H1 (cell line): ENCODE measurements around the gene NSG2. TPM values are rescaled to one million over a fixed set of nuclear protein-coding genes. Genes with fewer than 3 reads are reported as not detected.

Source experiments
- CTCF ChIA-PET: fragments of 300-600 bp; sonication (Branson Sonifier 250); formaldehyde crosslinking; loops from one replicate; lab custom pipeline; 2021; ENCODE audit not compliant: partially characterized antibody; lab: Charles Lee
- POLR2A ChIA-PET: fragments of 300-600 bp; sonication (Branson Sonifier 250); formaldehyde crosslinking; loops from one replicate; lab custom pipeline; 2021; ENCODE audit warnings: inconsistent platforms; ENCODE audit not compliant: partially characterized antibody; lab: Charles Lee
- DNase-seq, 2 experiments: peaks; one replicate each; pipeline versions ENCODE4 v3.0.0 to v3.0.0-alpha.2; 2010 to 2022; ENCODE audit warnings: low spot score in 2 of 2, low read depth in 1 of 2, mixed read lengths in 1 of 2
- FAIRE-seq: peaks from 2 replicates; lab custom pipeline; 2011; peaks lifted over from hg19 to GRCh38; lab: Jason Lieb, UNC
- H2AFZ ChIP-seq: 2 replicates; pipeline ENCODE4 v1.8.1; 2012; ENCODE audit warnings: low read length, inconsistent platforms
- H2AK5ac ChIP-seq: 2 replicates; pipeline ENCODE4 v1.6.1; 2013; ENCODE audit warnings: low read depth, low read length
- H2BK120ac ChIP-seq: replicated peaks from 2 replicates; pipeline ENCODE3; 2013; ENCODE audit warnings: low read depth, low read length, inconsistent platforms
- H2BK12ac ChIP-seq: 2 replicates; pipeline ENCODE4 v1.6.1; 2013; ENCODE audit warnings: low read depth, low read length
- H2BK15ac ChIP-seq: 2 replicates; pipeline ENCODE4 v1.6.1; 2013; ENCODE audit warnings: low read length
- H2BK20ac ChIP-seq: 2 replicates; pipeline ENCODE4 v1.6.1; 2013; ENCODE audit warnings: low read length
- H2BK5ac ChIP-seq: 2 replicates; pipeline ENCODE4 v1.6.1; 2013; ENCODE audit warnings: low read depth, low read length
- H3K14ac ChIP-seq: 2 replicates; pipeline ENCODE4 v1.6.1; 2013; ENCODE audit warnings: inconsistent platforms; ENCODE audit not compliant: insufficient read length
- H3K18ac ChIP-seq: 2 replicates; pipeline ENCODE4 v1.6.1; 2013; ENCODE audit warnings: low read length; ENCODE audit errors: extremely low read depth
- H3K23ac ChIP-seq: 2 replicates; pipeline ENCODE4 v1.6.1; 2013; ENCODE audit warnings: inconsistent platforms; ENCODE audit not compliant: insufficient read length
- H3K23me2 ChIP-seq: 2 replicates; pipeline ENCODE4 v1.6.1; 2013; ENCODE audit warnings: low read depth, low read length
- H3K27ac ChIP-seq: 2 replicates; pipeline ENCODE4 v1.6.1; 2011; ENCODE audit warnings: low read depth, low read length, inconsistent platforms
- H3K27me3 ChIP-seq, 4 experiments: replicated peaks in 1 of 4; 1 replicate in 1 of 4; 2 replicates in 3 of 4; pipeline versions ENCODE4 v1.6.1 to v1.8.1; 2011 to 2013; ENCODE audit warnings: low read length in 3 of 4, mild to moderate bottlenecking in 3 of 4, inconsistent platforms in 2 of 4, mixed read lengths in 2 of 4, moderate library complexity in 1 of 4; ENCODE audit not compliant: control insufficient read depth in 3 of 4, insufficient read depth in 3 of 4; ENCODE audit errors: extremely low read depth in 1 of 4
- H3K36me3 ChIP-seq, 4 experiments: 2 replicates each; pipeline versions ENCODE4 v1.6.1 to v1.8.1; 2011 to 2013; ENCODE audit warnings: mild to moderate bottlenecking in 4 of 4, low read length in 3 of 4, moderate library complexity in 2 of 4, control low read depth in 1 of 4, inconsistent platforms in 1 of 4; ENCODE audit not compliant: insufficient read depth in 4 of 4, control insufficient read depth in 2 of 4
- H3K4ac ChIP-seq: replicated peaks from 2 replicates; pipeline ENCODE3; 2013; ENCODE audit warnings: low read length, low read depth, mixed read lengths, inconsistent platforms; ENCODE audit not compliant: insufficient read length
- H3K4me1 ChIP-seq, 4 experiments: replicated peaks in 1 of 4; 1 replicate in 1 of 4; 2 replicates in 3 of 4; pipeline versions ENCODE4 v1.6.1 to v1.8.1; 2011 to 2013; ENCODE audit warnings: low read length in 3 of 4, inconsistent platforms in 2 of 4, mixed read lengths in 1 of 4; ENCODE audit not compliant: insufficient read depth in 4 of 4, control insufficient read depth in 3 of 4
- H3K4me2 ChIP-seq, 2 experiments: 2 replicates each; pipeline versions ENCODE4 v1.6.1 to v1.8.1; 2011 to 2013; ENCODE audit warnings: low read depth in 2 of 2, low read length in 2 of 2, control low read depth in 1 of 2, inconsistent platforms in 1 of 2, mild to moderate bottlenecking in 1 of 2; ENCODE audit not compliant: insufficient read depth in 1 of 2
- H3K4me3 ChIP-seq, 4 experiments: fragments of 200-600, 300-600 bp in 1 of 4; sonication (generic), shearing (Covaris generic), sonication (Bioruptor Twin) in 1 of 4; 2 replicates each; pipeline versions ENCODE4 v1.5.1 to v1.8.1; 2011 to 2016; ENCODE audit warnings: low read length in 4 of 4, low read depth in 3 of 4, control low read depth in 2 of 4, inconsistent platforms in 2 of 4, mild to moderate bottlenecking in 2 of 4, mixed read lengths in 1 of 4, moderate library complexity in 1 of 4; ENCODE audit not compliant: insufficient read depth in 2 of 4; ENCODE audit errors: extremely low read depth in 1 of 4
- H3K56ac ChIP-seq: replicated peaks from 2 replicates; pipeline ENCODE3; 2013; ENCODE audit warnings: low read depth, mild to moderate bottlenecking, mixed read lengths, low read length, inconsistent platforms; ENCODE audit not compliant: insufficient read length
- H3K79me1 ChIP-seq: 2 replicates; pipeline ENCODE4 v1.6.1; 2013; ENCODE audit warnings: low read depth, low read length, control low read depth
- H3K79me2 ChIP-seq, 2 experiments: 2 replicates each; pipeline versions ENCODE4 v1.6.1 to v1.8.1; 2012 to 2013; ENCODE audit warnings: low read length in 2 of 2, mild to moderate bottlenecking in 2 of 2, inconsistent platforms in 1 of 2; ENCODE audit not compliant: insufficient read depth in 2 of 2, control insufficient read depth in 1 of 2
- H3K9ac ChIP-seq, 4 experiments: replicated peaks in 1 of 4; 1 replicate in 1 of 4; 2 replicates in 3 of 4; pipeline versions ENCODE4 v1.6.1 to v1.8.1; 2011 to 2013; ENCODE audit warnings: low read depth in 3 of 4, low read length in 3 of 4, control low read depth in 2 of 4, mild to moderate bottlenecking in 2 of 4, moderate library complexity in 2 of 4, inconsistent platforms in 1 of 4; ENCODE audit errors: extremely low read depth in 1 of 4
- H3K9me3 ChIP-seq, 2 experiments: 2 replicates each; pipeline versions ENCODE4 v1.6.1 to v1.8.1; 2012 to 2013; ENCODE audit warnings: mild to moderate bottlenecking in 2 of 2, moderate library complexity in 2 of 2, control low read depth in 1 of 2, inconsistent platforms in 1 of 2, low read depth in 1 of 2, low read length in 1 of 2, mixed read lengths in 1 of 2; ENCODE audit not compliant: insufficient read depth in 2 of 2
- H4K20me1 ChIP-seq, 2 experiments: replicated peaks in 1 of 2; 2 replicates each; pipeline versions ENCODE3 to v1.8.1; 2011 to 2013; ENCODE audit warnings: inconsistent platforms in 2 of 2, low read length in 2 of 2, mild to moderate bottlenecking in 1 of 2; ENCODE audit not compliant: insufficient read depth in 2 of 2, control insufficient read depth in 1 of 2
- H4K5ac ChIP-seq: 2 replicates; pipeline ENCODE4 v1.6.1; 2013; ENCODE audit warnings: low read length, low read depth, mixed read lengths, inconsistent platforms; ENCODE audit not compliant: insufficient read length
- H4K8ac ChIP-seq: 2 replicates; pipeline ENCODE4 v1.8.0; 2013; ENCODE audit warnings: mild to moderate bottlenecking, moderate library complexity, low read length, inconsistent platforms; ENCODE audit not compliant: insufficient read depth; ENCODE audit errors: extremely low read depth
- H4K91ac ChIP-seq: replicated peaks from 2 replicates; pipeline ENCODE3; 2013; ENCODE audit warnings: low read length, mixed read lengths, inconsistent platforms; ENCODE audit not compliant: insufficient read length
- WGBS, 2 experiments: shearing (Covaris generic) in 1 of 2; methylation state at CpG; one replicate each; pipeline versions ENCODE4 v1.1.6 to v1.1.7; 2013 to 2015; ENCODE audit warnings: low lambda C conversion rate in 2 of 2, mixed read lengths in 2 of 2, inconsistent platforms in 1 of 2, low coverage in 1 of 2, missing lambda C conversion rate in 1 of 2; ENCODE audit not compliant: insufficient replicate concordance in 2 of 2, insufficient coverage in 1 of 2, insufficient read length in 1 of 2; ENCODE audit errors: extremely low coverage in 1 of 2, missing lambda C conversion rate in 1 of 2; 5-methylcytosine and 5-hydroxymethylcytosine counted together
- polyA plus RNA-seq, 7 experiments: library from polyadenylated mRNA; depleted of rRNA in 3 of 7; stranded (reverse) in 5 of 7; unstranded in 2 of 7; fragments of >200 nt in 5 of 7; fragments of 200-250 nt in 2 of 7; gene quantifications; 1 replicate in 5 of 7; 2 replicates in 1 of 7; 4 replicates in 1 of 7; pipeline versions ENCODE4 v1.2.1 to v1.2.3, GENCODE V29; 2011 to 2013; ENCODE audit warnings: missing spikeins in 2 of 7, mixed read lengths in 2 of 7
- total RNA-seq: library from RNA; stranded (reverse); fragmentation: NEBNext Ultra II Directional; extraction: Animal tissue kit (Norgen Biotek cat#: 25700); gene quantifications from 2 replicates; pipeline ENCODE4 v1.2.1, GENCODE V29; 2021

Gene NSG2
- total and polyA plus RNA-seq, 2 of the 8 experiments (the other 6 are each of a cell fraction or from before 2014, with no cell fraction given), result 0.56 to 0.78 TPM

DNA sequence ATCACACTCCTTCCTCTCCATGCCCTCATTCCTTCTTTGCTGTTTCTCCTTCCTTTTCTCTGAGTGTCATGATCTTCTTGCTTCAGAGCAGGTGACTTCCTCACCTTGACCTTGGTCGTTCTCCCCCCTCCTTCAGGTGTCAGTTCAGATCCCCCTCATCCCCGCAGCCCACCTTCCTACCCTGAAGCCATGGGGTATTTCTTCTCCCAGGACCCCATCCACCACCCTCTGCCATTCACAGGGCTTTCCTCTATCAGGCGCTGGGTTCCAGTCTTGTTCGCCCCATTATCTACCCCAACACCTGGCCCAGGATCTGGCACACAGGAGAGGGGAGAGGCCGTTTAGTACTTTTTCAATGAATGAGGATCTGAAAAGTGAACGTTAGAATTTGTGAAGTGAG, 101.0 kb downstream of the NSG2 start:
- no peak overlapping the region for H3K14ac ChIP-seq
- no peak overlapping the region for H4K5ac ChIP-seq
- no peaks in the 10 kb centered on the region for H4K20me1 ChIP-seq
- 85% methylated on average over 6 of the region's 6 CpGs; no CpG with 5 or more reads in 1 of the 2 experiments for WGBS, 2 experiments
- no peak for FAIRE-seq
- H3K18ac ChIP-seq, result no peak overlapping the region
- H3K79me2 ChIP-seq, result no peaks in the 10 kb centered on the region
- no peaks in the 10 kb centered on the region; a peak in 1 of 8 replicates for H3K36me3 ChIP-seq
- no peaks in the 10 kb centered on the region for H3K23me2 ChIP-seq
- POLR2A ChIA-PET, result no interaction called here
- no peak overlapping the region for H2BK15ac ChIP-seq
- H2BK120ac ChIP-seq, result no peak overlapping the region
- no peak overlapping the region for H3K56ac ChIP-seq
- H2BK20ac ChIP-seq, result no peak overlapping the region
- H3K9me3 ChIP-seq, result no peaks in the 10 kb centered on the region
- H3K79me1 ChIP-seq, result no peaks in the 10 kb centered on the region
- H3K4me3 ChIP-seq, result no peak overlapping the region
- no peak overlapping the region for H3K4me2 ChIP-seq
- H3K4ac ChIP-seq, result no peak overlapping the region
- no peak overlapping the region for H2AK5ac ChIP-seq
- no peak overlapping the region for H2BK12ac ChIP-seq
- H2BK5ac ChIP-seq, result no peak overlapping the region
- H3K23ac ChIP-seq, result no peak overlapping the region
- no peak overlapping the region for H3K9ac ChIP-seq
- H4K91ac ChIP-seq, result no peak overlapping the region
- H2AFZ ChIP-seq, result no peak overlapping the region
- CTCF ChIA-PET, result interaction anchor here (2.3 kb wide), 1 partner anchor 11 kb away, joined by 7 read pairs; no protein-coding TSS in a partner anchor
- H3K4me1 ChIP-seq, result no peaks in the 10 kb centered on the region
- DNase-seq, result no peak
- H3K27ac ChIP-seq, result no peak overlapping the region
- H3K27me3 ChIP-seq, result peaks cover 0 to under 1% (median 0%) of the 10 kb centered on the region in 4 experiments; a peak in 1 of 7 replicates
- no peak overlapping the region for H4K8ac ChIP-seq
